ENCODE results near the gene UQCC2. TPM values are rescaled to one million over a fixed set of nuclear protein-coding genes. Genes with fewer than 3 reads are reported as not detected.

UQCC2 gene
- 32.8 and 48.9 TPM in 2 replicates for total RNA-seq (2014; rRNA removed; shearing (Covaris generic); ENCODE audit: low replicate concordance)

- Histone ChIP-seq H3K9me3 (ENCODE audit: low read length) (no peaks in the 10 kb centered on the region), H3K4me3 (ENCODE audit: low read length) (peak within 1 kb of the TSS; percentile 81), H4K20me1 (ENCODE audit: insufficient read depth, low read depth, low read length) (0 out of 2 replicates have a peak, but pooled peaks cover 4% of the 10 kb centered on the region), H3K79me2 (ENCODE audit: low read length) (peaks cover 27% of the 10 kb centered on the region), H3K27me3 (ENCODE audit: low read length) (no peaks in the 10 kb centered on the region), H3K9ac (ENCODE audit: low read length) (peak within 1 kb of the TSS; percentile 91), H3K36me3 (ENCODE audit: insufficient read depth, low read length) (peaks cover 15% of the 10 kb centered on the region; the same call in 1 of the 2 replicates), H3K4me1 (ENCODE audit: low read length) (peaks cover 29% of the 10 kb centered on the region), H3K9me2 (replicated peaks; ENCODE audit: insufficient read depth, low read length) (no peaks in the 10 kb centered on the region), H3K4me2 (ENCODE audit: low read depth, low read length, poor library complexity, severe bottlenecking) (peak within 1 kb of the TSS; percentile 86), H2AFZ (ENCODE audit: low read length) (peak within 1 kb of the TSS; percentile 90), H3K27ac (ENCODE audit: low read length) (peak within 1 kb of the TSS; percentile 81)
- peak; percentile 98 for DNase-seq
These were observed at the start of gene UQCC2 for GRCh38 chr6:33711140-33712129. Gene UQCC2, minus strand, starts transcription at chr6:33711700. Its CDS starts 14 bp downstream, at chr6:33711686.

GRCh38 chr6:33759887-33760629 is 48.6 kb upstream of the UQCC2 start:
- H4K20me1 ChIP-seq (ENCODE audit: insufficient read depth, low read depth, low read length) = 0 out of 2 replicates have a peak, but pooled peaks cover 4% of the 10 kb centered on the region
- H3K9me2 ChIP-seq (replicated peaks; ENCODE audit: insufficient read depth, low read length) = no peaks in the 10 kb centered on the region
- H3K27me3 ChIP-seq (ENCODE audit: low read length) = no peaks in the 10 kb centered on the region
- no peak overlapping the region for H2AFZ ChIP-seq (ENCODE audit: low read length)
- no peaks in the 10 kb centered on the region for H3K36me3 ChIP-seq (ENCODE audit: insufficient read depth, low read length)
- H3K9ac ChIP-seq (ENCODE audit: low read length) = no peak overlapping the region
- H3K4me3 ChIP-seq (ENCODE audit: low read length) = no peak overlapping the region
- no peaks in the 10 kb centered on the region for H3K79me2 ChIP-seq (ENCODE audit: low read length)
- no peak overlapping the region for H3K27ac ChIP-seq (ENCODE audit: low read length)
- peaks cover 6% of the 10 kb centered on the region for H3K4me1 ChIP-seq (ENCODE audit: low read length)
- no peaks in the 10 kb centered on the region for H3K9me3 ChIP-seq (ENCODE audit: low read length)
- no peak for DNase-seq
- H3K4me2 ChIP-seq (ENCODE audit: low read depth, low read length, poor library complexity, severe bottlenecking) = no peak overlapping the region

- no peaks in the 10 kb centered on the region for H3K27me3 ChIP-seq (ENCODE audit: low read length)
- peaks cover 13% of the 10 kb centered on the region for H3K4me1 ChIP-seq (ENCODE audit: low read length)
- no peak for DNase-seq
- 0 out of 2 replicates have a peak, but pooled peaks cover 4% of the 10 kb centered on the region for H4K20me1 ChIP-seq (ENCODE audit: insufficient read depth, low read depth, low read length)
- no peak overlapping the region for H3K9ac ChIP-seq (ENCODE audit: low read length)
- no peak overlapping the region for H3K4me3 ChIP-seq (ENCODE audit: low read length)
- no peaks in the 10 kb centered on the region for H3K9me2 ChIP-seq (replicated peaks; ENCODE audit: insufficient read depth, low read length)
- no peaks in the 10 kb centered on the region for H3K36me3 ChIP-seq (ENCODE audit: insufficient read depth, low read length)
- no peak overlapping the region for H2AFZ ChIP-seq (ENCODE audit: low read length)
- H3K4me2 ChIP-seq (ENCODE audit: low read depth, low read length, poor library complexity, severe bottlenecking) = no peak overlapping the region
- H3K9me3 ChIP-seq (ENCODE audit: low read length) = no peaks in the 10 kb centered on the region
- H3K27ac ChIP-seq (ENCODE audit: low read length) = no peak overlapping the region
- no peaks in the 10 kb centered on the region for H3K79me2 ChIP-seq (ENCODE audit: low read length)
These were observed 47.3 kb upstream of the UQCC2 start for GRCh38 chr6:33758815-33759216.

GRCh38 chr6:33757906-33758305 is 46.4 kb upstream of the UQCC2 start:
- H3K9ac ChIP-seq (ENCODE audit: low read length) = no peak overlapping the region
- DNase-seq = no peak

GRCh38 chr6:33757113-33757512 is 45.6 kb upstream of the UQCC2 start:
- Histone ChIP-seq H3K27me3 (ENCODE audit: low read length) (no peaks in the 10 kb centered on the region), H3K4me1 (ENCODE audit: low read length) (peaks cover 13% of the 10 kb centered on the region), H3K9me3 (ENCODE audit: low read length) (no peaks in the 10 kb centered on the region), H3K79me2 (ENCODE audit: low read length) (no peaks in the 10 kb centered on the region), H3K9ac (ENCODE audit: low read length) (no peak overlapping the region), H3K9me2 (replicated peaks; ENCODE audit: insufficient read depth, low read length) (no peaks in the 10 kb centered on the region), H3K4me2 (ENCODE audit: low read depth, low read length, poor library complexity, severe bottlenecking) (no peak overlapping the region), H3K36me3 (ENCODE audit: insufficient read depth, low read length) (no peaks in the 10 kb centered on the region), H3K4me3 (ENCODE audit: low read length) (no peak overlapping the region), H2AFZ (ENCODE audit: low read length) (no peak overlapping the region), H4K20me1 (ENCODE audit: insufficient read depth, low read depth, low read length) (no peaks in the 10 kb centered on the region), H3K27ac (ENCODE audit: low read length) (no peak overlapping the region)
- no peak for DNase-seq

More at GRCh38 chr6:33757906-33758305, 46.4 kb upstream of the UQCC2 start:
- Histone ChIP-seq H3K27me3 (ENCODE audit: low read length) (no peaks in the 10 kb centered on the region), H3K4me2 (ENCODE audit: low read depth, low read length, poor library complexity, severe bottlenecking) (no peak overlapping the region), H3K36me3 (ENCODE audit: insufficient read depth, low read length) (no peaks in the 10 kb centered on the region), H3K79me2 (ENCODE audit: low read length) (no peaks in the 10 kb centered on the region), H3K4me1 (ENCODE audit: low read length) (peaks cover 13% of the 10 kb centered on the region), H3K27ac (ENCODE audit: low read length) (no peak overlapping the region), H2AFZ (ENCODE audit: low read length) (no peak overlapping the region), H4K20me1 (ENCODE audit: insufficient read depth, low read depth, low read length) (0 out of 2 replicates have a peak, but pooled peaks cover 4% of the 10 kb centered on the region), H3K9me3 (ENCODE audit: low read length) (no peaks in the 10 kb centered on the region), H3K4me3 (ENCODE audit: low read length) (no peak overlapping the region), H3K9me2 (replicated peaks; ENCODE audit: insufficient read depth, low read length) (no peaks in the 10 kb centered on the region)

- H3K4me1 ChIP-seq (ENCODE audit: low read length) = peaks cover 13% of the 10 kb centered on the region
- no peak for DNase-seq
These were observed 44.9 kb upstream of the UQCC2 start for GRCh38 chr6:33756211-33756954.

GRCh38 chr6:33755070-33755869 is 43.8 kb upstream of the UQCC2 start:
- no peaks in the 10 kb centered on the region for H3K9me2 ChIP-seq (replicated peaks; ENCODE audit: insufficient read depth, low read length)
- peak overlapping the region; percentile 30; the same call in 1 of the 2 replicates for H3K9ac ChIP-seq (ENCODE audit: low read length)
- no peaks in the 10 kb centered on the region for H3K36me3 ChIP-seq (ENCODE audit: insufficient read depth, low read length)
- no peaks in the 10 kb centered on the region for H3K79me2 ChIP-seq (ENCODE audit: low read length)
- peaks cover 13% of the 10 kb centered on the region for H3K4me1 ChIP-seq (ENCODE audit: low read length)
- H3K9me3 ChIP-seq (ENCODE audit: low read length) = no peaks in the 10 kb centered on the region
- DNase-seq = peak; percentile 63
- no peaks in the 10 kb centered on the region for H4K20me1 ChIP-seq (ENCODE audit: insufficient read depth, low read depth, low read length)
- peak overlapping the region; percentile 23 for H3K4me2 ChIP-seq (ENCODE audit: low read depth, low read length, poor library complexity, severe bottlenecking)
- H2AFZ ChIP-seq (ENCODE audit: low read length) = no peak overlapping the region
- H3K27me3 ChIP-seq (ENCODE audit: low read length) = no peaks in the 10 kb centered on the region
- H3K4me3 ChIP-seq (ENCODE audit: low read length) = no peak overlapping the region
- H3K27ac ChIP-seq (ENCODE audit: low read length) = no peak overlapping the region

More at GRCh38 chr6:33756211-33756954, 44.9 kb upstream of the UQCC2 start:
- no peak overlapping the region for H3K4me2 ChIP-seq (ENCODE audit: low read depth, low read length, poor library complexity, severe bottlenecking)
- no peak overlapping the region for H3K27ac ChIP-seq (ENCODE audit: low read length)
- H2AFZ ChIP-seq (ENCODE audit: low read length) = no peak overlapping the region
- no peak overlapping the region for H3K9ac ChIP-seq (ENCODE audit: low read length)
- H3K27me3 ChIP-seq (ENCODE audit: low read length) = no peaks in the 10 kb centered on the region
- H3K4me3 ChIP-seq (ENCODE audit: low read length) = no peak overlapping the region
- no peaks in the 10 kb centered on the region for H3K79me2 ChIP-seq (ENCODE audit: low read length)
- H3K36me3 ChIP-seq (ENCODE audit: insufficient read depth, low read length) = no peaks in the 10 kb centered on the region
- no peaks in the 10 kb centered on the region for H3K9me3 ChIP-seq (ENCODE audit: low read length)
- no peaks in the 10 kb centered on the region for H3K9me2 ChIP-seq (replicated peaks; ENCODE audit: insufficient read depth, low read length)
- H4K20me1 ChIP-seq (ENCODE audit: insufficient read depth, low read depth, low read length) = no peaks in the 10 kb centered on the region

Data from Karpas-422 (cell line).